NB4 (cell line): ENCODE results near the gene SALL3.

Source experiments
- CTCF ChIP-seq: IDR thresholded peaks from one replicate; pipeline ENCODE4 v1.5.1; 2012; ENCODE audit warnings: low read depth, low read length
- POLR2A ChIP-seq: IDR thresholded peaks from 2 replicates; pipeline ENCODE4 v1.6.1; 2011; ENCODE audit warnings: mild to moderate bottlenecking; ENCODE audit not compliant: insufficient read length; ENCODE audit errors: extremely low read depth

- no peak for TF ChIP-seq CTCF
- TF ChIP-seq POLR2A, result no peak
These were observed 9.9 kb upstream of the SALL3 start for GRCh38 chr18:78969574-78970315.
